OCI-M1 (cell line): ENCODE data around the gene ALDH1L2.

Experiments used
- DNase-seq: peaks from one replicate; lab custom pipeline; 2025; lab: John Stamatoyannopoulos, UW

Gene ALDH1L2

GRCh38 chr12:105032703-105033357 is 51.4 kb downstream of the ALDH1L2 start:
- DNase-seq: no peak

- peak; percentile 58 for DNase-seq
Measured at GRCh38 chr12:105030820-105031807, 53.1 kb downstream of the ALDH1L2 start.

GRCh38 chr12:105026411-105026810 is 57.8 kb downstream of the ALDH1L2 start:
- no peak for DNase-seq

DNA sequence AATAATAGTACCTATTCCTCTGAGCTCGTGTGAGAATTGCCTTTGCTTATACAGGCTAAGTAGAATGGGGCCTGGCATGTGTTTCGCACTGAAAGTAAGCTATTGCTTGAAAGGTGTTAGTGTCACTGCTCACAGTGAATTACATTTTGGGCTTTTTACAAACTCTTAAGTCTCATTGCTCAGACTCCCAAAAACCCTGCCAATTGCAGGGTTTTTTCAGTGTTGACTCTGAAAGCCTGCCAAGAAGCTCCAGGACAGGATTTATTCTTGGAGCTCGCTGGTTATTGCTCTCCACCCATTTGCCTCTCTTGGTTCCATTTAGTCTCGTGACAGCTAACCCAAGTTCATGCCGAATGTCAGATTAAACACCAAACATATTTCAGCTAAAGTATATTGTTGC is 58.4 kb downstream of the ALDH1L2 start:
- no peak for DNase-seq

GRCh38 chr12:105024928-105025327 is 59.3 kb downstream of the ALDH1L2 start:
- DNase-seq: no peak

GRCh38 chr12:105020241-105020962 is 63.9 kb downstream of the ALDH1L2 start:
- DNase-seq: no peak

- no peak for DNase-seq
Measured at GRCh38 chr12:105018776-105019175, 65.5 kb downstream of the ALDH1L2 start.

DNA sequence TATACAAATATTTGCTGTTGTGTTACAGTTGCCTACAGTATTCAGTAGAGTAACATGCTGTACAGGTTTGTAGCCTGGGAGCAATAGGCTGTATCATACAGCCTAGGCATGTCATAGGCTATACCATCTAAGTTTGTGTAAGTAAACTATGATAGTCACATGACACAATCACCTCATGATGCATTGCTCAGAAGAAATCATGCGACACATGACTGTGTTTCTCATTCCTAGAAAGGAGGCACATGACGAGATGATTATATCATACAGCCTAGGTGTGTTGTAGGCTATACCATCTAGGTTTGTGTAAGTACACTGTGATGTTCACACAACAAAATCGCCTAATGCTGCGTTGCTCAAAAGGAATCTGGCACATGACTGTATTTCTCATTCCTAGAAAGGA is 66.2 kb downstream of the ALDH1L2 start:
- DNase-seq: no peak

DNA sequence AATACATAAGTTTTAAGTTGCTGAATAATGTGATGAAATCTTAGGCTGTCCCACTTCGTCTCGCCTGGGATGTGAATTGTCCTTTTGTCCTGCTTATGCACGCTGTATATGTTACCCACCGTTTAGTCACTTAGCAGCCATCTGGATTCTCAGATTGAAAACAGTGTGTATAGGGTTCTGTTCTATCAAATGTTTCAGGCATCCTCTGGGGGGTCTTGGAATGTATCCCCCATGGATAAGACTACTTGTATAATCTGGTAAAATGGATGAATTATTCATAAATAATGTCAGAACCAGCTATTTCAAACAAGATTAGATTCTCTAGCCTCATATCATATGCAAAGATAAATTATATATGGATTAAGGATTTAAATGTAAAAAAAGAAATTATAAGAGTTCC is 68.7 kb downstream of the ALDH1L2 start:
- DNase-seq: no peak

GRCh38 chr12:105014603-105015002 is 69.7 kb downstream of the ALDH1L2 start:
- DNase-seq: no peak

DNA sequence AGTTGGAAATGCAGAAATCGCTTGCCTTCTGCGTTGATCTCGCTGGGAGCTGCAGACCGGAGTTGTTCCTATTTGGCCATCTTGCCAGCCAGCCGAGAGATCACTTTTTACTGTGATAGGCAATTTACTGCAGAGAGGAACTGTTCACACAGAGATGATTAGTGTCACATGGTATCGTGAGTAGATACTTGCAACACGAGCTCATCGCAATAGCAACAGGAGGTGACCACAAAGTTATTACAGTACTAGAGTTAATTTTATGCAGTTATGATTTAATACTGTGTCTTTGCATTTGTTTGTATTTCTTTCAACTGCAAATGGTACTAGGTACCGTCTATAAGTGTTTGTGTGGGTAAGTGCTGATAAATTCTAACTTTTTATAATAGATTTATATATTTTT is 70.4 kb downstream of the ALDH1L2 start:
- DNase-seq: no peak

- no peak for DNase-seq
Measured at GRCh38 chr12:105001476-105001875, 82.8 kb downstream of the ALDH1L2 start.

DNA sequence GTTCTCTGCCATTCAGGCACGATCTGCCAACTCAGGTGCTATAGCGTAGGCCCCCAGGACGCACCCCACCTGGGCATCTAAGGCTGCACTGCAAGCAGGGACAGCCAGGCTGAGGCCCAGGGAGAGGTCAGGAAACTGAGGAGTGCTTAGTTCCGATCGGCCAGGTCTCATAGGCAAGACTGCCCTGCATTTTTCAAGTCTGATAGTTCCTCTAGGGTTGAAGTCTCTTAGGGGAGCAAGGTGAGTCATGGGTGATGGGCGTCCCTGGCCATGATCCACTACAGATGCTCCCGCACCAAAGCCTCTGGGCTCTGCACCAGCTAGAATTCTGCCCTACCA is 84.9 kb downstream of the ALDH1L2 start:
- no peak for DNase-seq

DNA sequence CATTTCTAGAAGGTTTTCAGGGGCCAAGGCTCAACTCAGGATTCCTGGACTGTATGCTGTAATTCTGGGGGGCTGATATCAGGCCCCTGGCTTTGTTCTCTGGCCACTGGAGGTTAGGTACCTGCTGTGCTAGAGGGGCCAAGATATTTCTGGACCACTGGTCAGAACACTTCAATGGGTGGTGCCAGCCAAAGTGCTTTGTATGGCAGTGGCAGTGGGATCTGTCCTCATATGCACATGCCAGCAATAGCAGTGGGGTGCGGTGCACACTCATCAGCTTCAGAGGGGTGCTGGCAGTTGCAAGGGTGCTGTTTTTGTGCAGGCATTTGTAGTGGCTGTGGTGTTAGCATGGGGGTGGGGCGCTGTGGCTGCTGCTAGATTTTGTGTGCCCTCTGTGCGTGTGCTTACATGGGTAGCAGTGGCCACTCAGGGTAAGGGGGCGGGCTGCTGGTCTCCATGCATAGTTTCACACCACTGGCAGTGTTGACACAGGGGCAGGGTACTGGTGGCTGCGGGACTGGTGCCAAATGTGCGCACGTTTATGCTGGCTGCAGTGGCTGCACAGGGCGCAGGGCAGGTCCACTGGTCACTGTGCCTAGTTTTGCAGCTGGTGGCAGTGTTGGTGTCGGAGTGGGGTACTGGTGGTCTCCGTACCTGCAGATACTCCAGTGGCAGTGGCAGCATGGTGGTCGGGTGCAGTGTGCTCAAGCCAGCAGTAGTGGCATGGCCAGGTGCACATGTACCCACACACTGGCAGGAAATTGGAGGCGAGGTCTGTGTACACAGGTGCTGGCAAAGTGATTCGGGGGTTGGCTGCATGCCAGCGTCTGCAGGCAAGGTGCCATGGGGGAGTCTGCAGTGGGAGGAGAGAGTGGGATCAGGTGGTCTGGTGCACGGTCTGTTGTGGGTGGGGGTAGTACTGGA is 85.6 kb downstream of the ALDH1L2 start:
- no peak for DNase-seq

- no peak for DNase-seq
Measured at GRCh38 chr12:104997541-104997940, 86.7 kb downstream of the ALDH1L2 start.

- no peak for DNase-seq
Measured at GRCh38 chr12:104994336-104994735, 89.9 kb downstream of the ALDH1L2 start.

DNA sequence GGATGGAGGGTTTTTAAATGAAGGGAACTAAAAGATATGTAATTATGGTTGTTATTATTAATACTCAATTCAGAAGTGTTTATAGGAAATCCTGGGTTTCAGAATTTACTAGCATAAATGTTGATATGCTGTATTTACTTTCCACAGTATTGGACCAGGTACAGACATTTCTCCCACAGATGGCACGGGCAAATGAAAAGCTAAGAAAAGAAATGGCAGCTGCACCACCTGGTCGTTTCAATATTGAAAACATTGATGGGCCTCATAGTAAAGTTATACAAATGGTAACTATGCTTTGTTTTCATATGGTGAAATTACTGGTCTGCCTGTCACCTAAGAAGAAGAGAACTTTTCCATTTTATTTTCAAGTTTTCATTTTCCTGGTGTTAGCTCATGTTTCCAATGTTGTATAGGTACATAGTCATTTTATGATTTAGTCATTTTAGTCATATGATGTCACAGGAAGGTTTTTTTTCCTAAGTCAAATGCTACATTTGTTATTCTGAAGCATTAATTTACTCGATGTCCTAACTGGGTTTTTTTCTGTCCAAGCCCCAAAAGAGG is 92.6 kb downstream of the ALDH1L2 start:
- DNase-seq: no peak

GRCh38 chr12:104990950-104991349 is 93.3 kb downstream of the ALDH1L2 start:
- no peak for DNase-seq

GRCh38 chr12:104986022-104986941 is 98.0 kb downstream of the ALDH1L2 start, which contains the start of gene NOPCHAP1:
Gene NOPCHAP1, plus strand, starts transcription at chr12:104986316. Its CDS starts 37 bp downstream, at chr12:104986353.
- DNase-seq: peak; percentile 93

DNA sequence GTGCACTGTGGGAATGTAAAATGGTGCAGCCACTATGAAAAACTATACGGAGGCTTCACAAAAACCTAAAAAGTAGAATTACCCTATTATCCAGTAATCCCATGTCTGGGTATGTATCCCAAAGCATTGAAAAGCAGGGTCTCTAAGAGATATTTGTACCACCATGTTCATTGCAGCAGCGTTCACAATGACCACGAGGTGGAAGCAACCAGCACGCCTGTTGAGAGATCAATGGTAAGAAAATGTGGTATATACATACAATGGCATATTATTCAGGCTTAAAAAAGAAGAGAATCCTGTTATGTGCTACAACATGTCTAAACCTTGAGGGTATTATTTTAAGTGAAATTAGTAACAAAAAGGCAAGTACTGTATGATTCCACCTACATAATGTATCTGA is 99.1 kb downstream of the ALDH1L2 start:
- DNase-seq: peak; percentile 30
